HTR-8/SVneo (cell line): ENCODE measurements around the gene GTF2E1.
"Not testable (repeated sequence)": the region's sequence is repeated elsewhere in the genome, so short reads cannot be mapped to it uniquely, and the experiment has no call there.

ENCODE experiments used
- DNase-seq: peaks from one replicate; pipeline ENCODE4 v3.0.0; 2011; ENCODE audit warnings: low spot score, mixed read lengths; ENCODE audit not compliant: insufficient read length
- FAIRE-seq: peaks from 2 replicates; lab custom pipeline; 2011; peaks lifted over from hg19 to GRCh38; lab: Jason Lieb, UNC

Gene GTF2E1

GRCh38 chr3:120742198-120742848 lies at the start of gene GTF2E1, which contains the start of gene RABL3:
Gene GTF2E1 (plus strand): TSS chr3:120742744. CDS start chr3:120750553, 7,809 bp downstream.
Gene RABL3 (minus strand): TSS chr3:120742516. CDS start chr3:120742507, 9 bp downstream.
- FAIRE-seq (peak; percentile 96), DNase-seq (peak; percentile 99)

GRCh38 chr3:120693439-120694171 lies 48.9 kb upstream of the GTF2E1 start:
- no peak for DNase-seq

DNA sequence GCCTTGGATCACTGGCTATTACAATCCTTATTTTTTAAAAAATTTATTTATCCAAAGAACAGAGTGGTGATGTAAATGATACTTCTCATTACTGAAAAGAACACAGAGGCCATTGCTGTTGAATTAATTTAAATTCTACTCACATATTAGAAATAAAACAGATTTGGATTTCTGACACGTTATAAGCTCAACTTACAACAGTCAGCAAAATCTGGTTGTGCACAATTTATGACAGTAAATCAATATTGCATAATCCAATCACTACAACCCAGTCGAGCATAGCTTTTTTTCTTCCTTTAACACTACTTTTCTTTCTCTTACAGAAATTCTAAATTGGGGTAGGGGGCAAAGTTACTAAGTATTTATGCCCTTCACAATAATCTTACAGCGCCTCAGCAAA lies 43.2 kb upstream of the GTF2E1 start:
- no peak for FAIRE-seq
- no peak for DNase-seq

More at GRCh38 chr3:120693439-120694171, 48.9 kb upstream of the GTF2E1 start:
- FAIRE-seq: no peak

DNA sequence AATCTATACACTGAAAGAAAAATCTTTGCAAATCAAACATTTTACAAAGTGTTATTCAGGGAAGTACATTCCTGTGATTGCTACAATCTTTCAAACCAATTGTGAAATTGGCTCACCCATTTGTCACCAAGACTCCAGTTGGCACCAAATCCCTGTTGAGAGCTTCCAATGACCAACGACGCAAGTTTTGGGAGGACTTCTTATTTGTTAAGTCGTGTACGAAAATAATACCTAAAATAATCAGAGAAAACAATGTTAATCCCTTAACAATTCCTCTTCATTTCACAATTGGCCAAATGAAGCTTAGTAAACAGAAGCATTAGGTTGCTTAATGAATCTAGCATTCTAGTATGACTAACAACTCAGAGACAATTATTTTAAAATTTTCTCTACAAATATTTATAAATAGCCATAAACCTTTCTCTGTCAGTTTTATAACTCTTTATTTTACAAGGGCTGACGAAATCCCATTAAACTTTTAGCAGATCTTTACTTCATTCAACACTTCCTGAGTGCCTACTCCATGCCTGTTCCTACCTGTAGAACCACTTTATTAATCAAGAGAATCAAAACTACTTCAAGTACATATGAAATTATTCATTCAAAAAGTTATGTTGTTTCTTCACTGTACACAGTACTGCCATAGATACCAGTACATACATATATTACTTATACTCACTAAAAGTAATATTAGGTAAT lies 36.5 kb upstream of the GTF2E1 start:
- no peak for FAIRE-seq
- no peak for DNase-seq

GRCh38 chr3:120706950-120707349 lies 35.6 kb upstream of the GTF2E1 start:
- DNase-seq (no peak), FAIRE-seq (no peak)

- no peak for FAIRE-seq
- DNase-seq: no peak
Measured at GRCh38 chr3:120708408-120708807, 34.1 kb upstream of the GTF2E1 start.

GRCh38 chr3:120710369-120710768 lies 32.2 kb upstream of the GTF2E1 start:
- DNase-seq (no peak), FAIRE-seq (no peak)

- no peak for DNase-seq
- no peak for FAIRE-seq
Measured at GRCh38 chr3:120713262-120713661, 29.3 kb upstream of the GTF2E1 start.

GRCh38 chr3:120719167-120719834 lies 23.2 kb upstream of the GTF2E1 start:
- not testable (repeated sequence) for FAIRE-seq, DNase-seq

DNA sequence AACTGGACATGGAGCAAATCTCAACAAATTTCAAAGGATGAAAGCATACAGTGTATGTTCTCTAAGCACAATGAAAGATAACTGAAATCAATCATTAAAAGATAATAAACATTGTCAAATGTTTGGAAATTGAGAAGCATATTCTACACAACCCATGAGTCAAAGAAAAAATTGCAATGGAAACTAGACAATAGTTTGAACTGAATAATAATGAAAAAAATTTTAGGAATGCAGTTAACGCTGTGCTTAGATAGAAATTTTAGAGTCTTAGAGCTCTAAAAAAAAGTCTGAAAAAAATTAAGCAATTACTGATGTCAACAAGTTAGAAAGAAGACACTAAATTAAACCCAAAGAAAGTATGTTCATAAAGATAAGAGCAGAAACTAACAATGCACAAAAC lies 15.8 kb upstream of the GTF2E1 start:
- DNase-seq (no peak), FAIRE-seq (no peak)

GRCh38 chr3:120730576-120731542 lies 11.7 kb upstream of the GTF2E1 start:
- no peak for FAIRE-seq
- DNase-seq: no peak

GRCh38 chr3:120738006-120738405 lies 4.5 kb upstream of the GTF2E1 start:
- not testable (repeated sequence) for FAIRE-seq, DNase-seq

DNA sequence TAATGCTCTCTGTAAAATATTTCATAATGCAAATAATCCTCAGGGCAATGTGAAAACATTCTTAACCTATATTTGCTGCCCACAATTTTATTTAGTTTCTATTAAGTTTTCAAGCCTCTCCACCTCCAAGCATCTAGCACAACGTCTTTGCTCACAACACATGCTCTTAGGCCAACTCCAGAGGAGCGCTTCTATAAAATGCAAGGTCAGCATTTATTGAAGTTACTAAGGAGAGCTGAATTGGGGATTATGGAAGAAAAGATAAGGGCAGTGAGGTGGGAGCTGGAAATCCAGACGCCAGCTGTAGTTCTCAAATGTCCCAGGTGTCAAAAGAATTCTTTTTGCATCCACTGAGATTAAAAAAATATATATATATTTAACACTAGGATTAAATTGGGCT lies 1.2 kb upstream of the GTF2E1 start:
- FAIRE-seq (no peak), DNase-seq (no peak)

DNA sequence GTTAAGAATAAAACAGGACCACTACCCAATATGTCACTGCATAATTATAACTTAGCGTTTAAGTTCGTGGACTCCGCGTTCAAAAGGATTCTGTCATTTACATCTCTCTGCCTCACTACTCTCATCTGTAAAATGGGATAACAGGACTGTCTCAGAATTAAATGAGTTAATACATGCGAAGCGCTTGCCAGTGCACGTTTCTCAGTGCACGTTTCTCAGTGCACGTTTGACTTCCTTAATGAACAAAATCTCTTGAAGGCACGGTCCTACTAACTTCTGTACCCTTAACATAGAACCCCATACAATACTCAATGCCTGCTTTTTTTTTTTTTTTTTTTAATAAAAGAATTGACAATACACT lies 727 bp upstream of the GTF2E1 start:
- DNase-seq: no peak
- FAIRE-seq: no peak

DNA sequence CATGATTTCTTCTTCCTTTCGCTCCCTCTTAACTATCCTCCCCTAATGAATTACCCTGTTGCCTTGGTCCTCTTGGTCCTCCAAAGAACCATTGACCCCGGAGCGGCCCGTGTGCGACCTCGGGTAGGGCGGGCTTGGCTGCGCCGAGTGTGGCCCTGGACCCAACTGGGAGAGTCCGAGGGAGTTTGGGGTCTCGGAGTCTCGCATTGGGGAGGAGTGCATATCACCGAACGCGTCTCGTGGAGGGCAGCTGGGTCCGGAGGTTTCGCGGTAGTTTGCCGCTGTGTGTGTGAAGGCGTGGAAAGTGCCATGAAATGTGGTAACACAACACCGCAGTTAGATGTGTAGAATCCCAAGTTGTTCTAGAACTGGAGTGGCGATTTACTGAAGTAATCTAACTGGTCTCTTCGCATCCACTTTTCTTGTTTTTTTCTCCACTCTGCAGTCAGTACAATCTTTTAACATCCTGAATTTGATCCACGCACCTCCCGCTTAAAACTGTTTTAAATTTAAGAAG lies 363 bp downstream of the GTF2E1 start:
- peak; percentile 10 for DNase-seq
- FAIRE-seq: no peak

DNA sequence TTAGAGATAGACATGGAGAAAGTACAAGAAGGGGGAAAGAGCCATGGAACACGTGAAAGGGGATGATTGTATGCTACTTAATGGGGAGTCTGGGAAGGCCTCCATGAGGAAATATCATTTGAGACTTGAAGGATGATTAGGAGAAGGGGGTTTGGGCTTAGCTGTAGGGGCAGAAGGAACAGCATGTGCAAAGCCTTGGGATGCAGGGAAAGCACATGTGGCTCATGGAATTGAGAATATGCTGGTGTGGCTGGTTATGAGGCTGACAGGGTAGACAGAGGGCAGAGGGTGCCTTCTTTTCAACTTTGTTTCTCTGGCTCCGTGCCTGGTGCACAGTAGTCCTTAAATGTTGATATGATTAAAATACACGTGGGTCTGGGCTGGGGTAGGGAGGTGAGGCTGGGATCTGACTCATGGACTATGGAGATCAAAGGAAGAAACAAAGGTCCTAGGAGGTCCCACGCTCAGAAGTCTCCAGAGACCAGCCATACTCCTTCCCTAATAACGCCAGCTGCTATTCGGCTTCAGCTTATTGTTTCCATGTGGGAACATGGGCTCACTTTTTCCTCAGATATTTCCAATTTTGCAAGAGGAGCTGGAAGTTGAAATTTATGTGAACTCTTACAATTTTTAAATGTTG lies 1.1 kb downstream of the GTF2E1 start:
- FAIRE-seq (no peak), DNase-seq (no peak)

- FAIRE-seq: no peak
Measured at GRCh38 chr3:120745466-120745865, 2.9 kb downstream of the GTF2E1 start.

DNA sequence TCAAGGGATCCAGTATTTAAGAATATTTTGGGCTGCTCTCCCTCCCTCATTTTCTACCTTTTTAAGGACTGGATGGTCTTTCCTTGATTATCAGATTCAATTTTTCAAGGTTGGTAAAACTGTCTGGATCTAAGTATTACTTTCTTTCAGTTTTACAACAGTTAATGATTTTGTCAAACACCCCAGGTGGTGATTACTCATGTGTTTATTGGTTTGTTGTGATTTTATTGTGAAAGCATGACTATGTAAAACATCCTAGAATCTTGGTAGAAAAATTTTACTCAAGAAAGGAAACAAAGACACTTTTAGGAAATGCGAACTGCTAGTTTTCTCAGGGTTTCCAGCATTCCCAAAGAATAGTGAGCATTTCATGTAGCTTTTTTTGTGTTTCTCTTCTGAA lies 7.3 kb downstream of the GTF2E1 start:
- DNase-seq: no peak
- no peak for FAIRE-seq

More at GRCh38 chr3:120745466-120745865, 2.9 kb downstream of the GTF2E1 start:
- DNase-seq: no peak

DNA sequence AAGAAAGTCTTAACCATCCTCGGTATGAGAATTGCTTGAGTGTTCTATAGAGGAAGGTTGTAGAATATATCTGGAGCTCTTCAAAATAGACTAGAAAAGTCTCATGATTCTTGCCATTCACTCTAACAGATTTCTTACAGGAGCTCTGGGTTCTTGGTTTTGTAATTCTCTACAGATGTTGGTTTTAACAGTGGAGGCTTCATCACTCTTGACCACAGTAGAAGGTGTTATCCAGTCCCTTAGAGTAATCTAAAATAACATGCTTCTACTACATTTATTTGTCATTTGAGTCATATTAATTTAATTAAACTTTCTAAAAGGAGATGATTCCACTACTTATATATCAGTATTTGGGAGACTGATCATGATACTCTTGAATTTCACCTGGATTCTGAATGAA lies 9.7 kb downstream of the GTF2E1 start:
- no peak for DNase-seq
- no peak for FAIRE-seq
